ENCODE measurements around the gene ANKRD10.

The ANKRD10 gene

GRCh38 chr13:110920038-110920437, 5.2 kb upstream of the ANKRD10 start:
- H3K4me3 ChIP-seq (ENCODE audit: low read depth, low read length), result no peak overlapping the region
- TF ChIP-seq, protein P1, sequence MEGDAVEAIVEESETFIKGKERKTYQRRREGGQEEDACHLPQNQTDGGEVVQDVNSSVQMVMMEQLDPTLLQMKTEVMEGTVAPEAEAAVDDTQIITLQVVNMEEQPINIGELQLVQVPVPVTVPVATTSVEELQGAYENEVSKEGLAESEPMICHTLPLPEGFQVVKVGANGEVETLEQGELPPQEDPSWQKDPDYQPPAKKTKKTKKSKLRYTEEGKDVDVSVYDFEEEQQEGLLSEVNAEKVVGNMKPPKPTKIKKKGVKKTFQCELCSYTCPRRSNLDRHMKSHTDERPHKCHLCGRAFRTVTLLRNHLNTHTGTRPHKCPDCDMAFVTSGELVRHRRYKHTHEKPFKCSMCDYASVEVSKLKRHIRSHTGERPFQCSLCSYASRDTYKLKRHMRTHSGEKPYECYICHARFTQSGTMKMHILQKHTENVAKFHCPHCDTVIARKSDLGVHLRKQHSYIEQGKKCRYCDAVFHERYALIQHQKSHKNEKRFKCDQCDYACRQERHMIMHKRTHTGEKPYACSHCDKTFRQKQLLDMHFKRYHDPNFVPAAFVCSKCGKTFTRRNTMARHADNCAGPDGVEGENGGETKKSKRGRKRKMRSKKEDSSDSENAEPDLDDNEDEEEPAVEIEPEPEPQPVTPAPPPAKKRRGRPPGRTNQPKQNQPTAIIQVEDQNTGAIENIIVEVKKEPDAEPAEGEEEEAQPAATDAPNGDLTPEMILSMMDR (IDR thresholded peaks at IDR 0.05; ENCODE audit: borderline replicate concordance, insufficient read depth, low read depth, low read length), result no peak

DNA sequence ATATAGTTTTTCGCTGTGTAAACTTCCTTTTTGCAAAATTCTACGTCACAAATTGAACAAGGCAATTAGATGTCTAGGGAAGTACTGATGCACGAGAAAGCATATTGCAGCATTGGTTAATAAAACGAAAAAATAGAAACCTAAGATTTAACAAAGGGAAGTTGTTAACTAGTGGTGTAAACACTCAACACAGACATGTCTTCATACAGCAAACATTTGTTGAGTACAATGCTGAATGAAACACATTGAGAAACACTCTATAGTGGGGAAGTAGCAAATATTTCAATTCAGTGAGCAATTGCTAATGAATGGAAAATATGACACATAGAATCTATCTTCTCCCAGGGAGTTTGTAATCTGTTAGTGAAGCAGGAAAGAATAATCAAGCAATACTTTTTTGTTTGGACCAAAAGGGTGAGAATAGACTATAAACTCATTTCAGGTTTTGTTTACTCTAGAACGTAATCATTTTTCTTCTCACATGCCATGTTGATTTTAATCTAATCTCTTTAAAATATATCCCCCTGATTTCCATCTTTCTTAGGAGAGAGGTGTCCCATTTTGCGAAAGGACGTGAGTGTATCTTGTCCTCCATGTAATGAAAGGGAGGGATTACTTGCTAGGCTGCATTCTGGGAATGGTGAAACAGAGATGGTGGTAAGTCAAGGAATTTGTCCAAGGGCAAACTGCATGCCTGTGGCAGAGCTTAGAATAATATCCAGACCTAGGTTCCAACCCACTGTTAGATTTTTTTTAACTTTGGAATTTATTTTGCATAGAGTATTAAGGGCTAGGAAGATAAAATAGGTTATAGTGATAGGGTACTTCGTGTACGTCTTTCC, 1.7 kb upstream of the ANKRD10 start:
- peak overlapping the region; percentile 95 for H3K4me3 ChIP-seq (ENCODE audit: low read depth, low read length)
- TF ChIP-seq, protein P1 (IDR thresholded peaks at IDR 0.05; ENCODE audit: borderline replicate concordance, insufficient read depth, low read depth, low read length), result no peak

DNA sequence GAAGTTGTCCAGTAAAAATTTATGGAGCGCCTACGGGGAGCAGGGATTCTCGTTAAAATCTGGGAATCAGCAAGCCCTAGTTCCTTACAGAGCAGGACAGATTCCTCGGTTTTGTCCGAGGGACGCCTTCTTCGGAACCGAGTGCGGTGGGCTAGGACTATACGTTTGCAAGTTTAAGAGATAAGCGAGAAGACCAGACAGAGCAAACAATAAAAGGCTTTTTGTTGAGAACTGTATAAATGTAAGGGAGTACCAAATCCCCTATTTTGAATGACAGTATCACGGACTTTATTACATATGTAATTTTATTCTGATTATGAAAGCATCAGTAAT, 971 bp upstream of the ANKRD10 start:
- TF ChIP-seq, protein P1 (IDR thresholded peaks at IDR 0.05; ENCODE audit: borderline replicate concordance, insufficient read depth, low read depth, low read length), result no peak
- peak overlapping the region; percentile 95 for H3K4me3 ChIP-seq (ENCODE audit: low read depth, low read length)

DNA sequence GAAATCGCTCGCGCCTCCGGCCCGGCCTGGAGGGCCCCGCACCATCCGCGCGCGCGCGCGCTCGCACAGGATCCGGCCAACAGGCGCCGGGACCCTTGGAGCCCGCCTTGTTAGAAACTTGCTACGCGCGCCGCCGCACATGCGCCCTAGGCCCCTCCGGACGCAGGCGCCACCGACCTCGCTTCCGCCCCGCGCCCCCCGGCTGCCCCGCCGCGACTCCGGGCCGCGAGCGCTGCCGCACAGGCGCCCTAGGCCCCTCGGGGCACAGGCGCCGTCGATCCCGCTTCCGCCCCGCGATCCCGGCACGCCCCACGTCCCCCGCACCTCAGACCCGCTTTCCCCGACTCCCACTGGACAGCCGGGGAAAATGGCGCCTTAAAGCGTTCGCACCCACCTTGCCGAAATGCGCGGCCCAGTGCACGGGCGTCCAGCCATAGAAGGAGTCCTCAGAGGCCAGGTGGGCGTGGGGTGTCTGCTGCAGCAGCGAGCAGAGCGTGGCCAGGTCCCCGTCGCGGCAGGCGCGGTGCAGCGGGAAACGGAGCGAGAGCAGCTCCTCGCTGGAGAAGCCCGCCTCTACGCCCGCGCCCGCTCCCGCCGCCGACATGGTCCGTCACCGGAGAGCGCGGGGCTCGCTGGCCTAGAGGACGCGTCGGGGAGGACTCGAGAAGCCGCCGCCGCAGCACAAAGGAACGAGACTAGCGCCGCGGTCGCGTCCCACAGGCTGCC, 375 bp downstream of the ANKRD10 start:
- TF ChIP-seq, protein P1 (IDR thresholded peaks at IDR 0.05; ENCODE audit: borderline replicate concordance, insufficient read depth, low read depth, low read length), result no peak
- peak overlapping the region; percentile 97 for H3K4me3 ChIP-seq (ENCODE audit: low read depth, low read length)

DNA sequence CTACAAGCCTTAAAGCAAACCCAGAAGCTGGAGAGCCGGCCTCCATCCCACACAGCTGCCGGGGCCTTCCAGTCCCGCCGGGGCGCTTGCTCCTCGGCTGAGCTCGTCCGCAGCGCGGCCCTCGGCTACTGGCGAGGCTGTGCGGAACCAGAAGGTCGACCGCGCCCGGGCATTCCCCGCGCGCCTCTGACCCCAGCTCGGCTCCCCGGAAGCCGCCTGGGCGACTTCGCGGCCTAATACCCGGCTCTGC, 863 bp downstream of the ANKRD10 start:
- TF ChIP-seq, protein P1 (IDR thresholded peaks at IDR 0.05; ENCODE audit: borderline replicate concordance, insufficient read depth, low read depth, low read length), result no peak
- peak overlapping the region; percentile 97 for H3K4me3 ChIP-seq (ENCODE audit: low read depth, low read length)

DNA sequence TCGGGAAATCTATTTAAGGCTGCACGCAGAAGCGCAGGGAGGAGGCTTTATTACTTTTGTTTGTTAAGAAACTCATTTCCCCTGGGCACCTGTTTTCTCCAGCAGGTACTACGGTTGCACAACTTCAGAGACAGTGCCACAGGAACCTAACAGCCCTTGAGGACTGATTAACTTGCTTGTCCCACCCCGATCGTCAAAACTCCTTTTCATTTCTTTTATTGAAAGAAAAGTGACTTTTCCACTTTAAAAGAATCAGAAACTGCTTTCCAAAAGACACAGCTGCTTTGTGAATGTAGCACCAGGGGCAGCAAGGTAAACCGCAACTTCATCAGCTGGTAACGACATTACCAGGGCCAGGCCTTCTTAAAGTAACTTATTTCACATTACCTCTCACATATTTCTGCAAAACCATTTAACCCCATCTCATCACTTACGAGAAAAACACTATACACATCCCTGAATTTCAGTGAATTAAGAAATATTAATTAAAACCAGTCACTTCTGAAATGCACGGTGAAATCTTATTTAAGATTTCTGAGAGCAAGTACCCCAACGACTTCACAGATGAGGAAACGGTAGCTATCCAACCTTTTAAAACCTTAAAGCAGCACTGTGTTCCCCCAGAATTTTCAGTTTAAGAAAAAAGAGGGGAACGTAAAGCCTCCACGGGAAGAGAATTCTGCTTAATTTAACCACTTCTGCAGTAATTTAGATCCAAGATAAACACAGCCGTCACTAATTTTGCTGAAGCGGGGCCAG, 1.4 kb downstream of the ANKRD10 start:
- H3K4me3 ChIP-seq (ENCODE audit: low read depth, low read length), result peak overlapping the region; percentile 97
- TF ChIP-seq, protein P1 (IDR thresholded peaks at IDR 0.05; ENCODE audit: borderline replicate concordance, insufficient read depth, low read depth, low read length), result no peak
